Breast epithelium (tissue), 4 donors: ENCODE measurements around the gene CD93. TPM values are rescaled to one million over a fixed set of nuclear protein-coding genes. Genes with fewer than 3 reads are reported as not detected.

Experiments used
- DNase-seq, 2 donors: peaks; one replicate each; pipeline ENCODE4 v3.0.0-alpha.2; 2019; ENCODE audit warnings: low spot score in 2 of 2
- H3K27ac ChIP-seq, 2 donors: fragments of 200-600 bp; sonication (generic) in 1 of 2; one replicate each; pipeline ENCODE4 v1.5.1; 2016 to 2019; ENCODE audit warnings: mild to moderate bottlenecking in 1 of 2
- H3K27me3 ChIP-seq, 2 donors: fragments of 200-600 bp; sonication (generic) in 1 of 2; one replicate each; pipeline versions ENCODE4 v1.5.1 to v1.6.0; 2017 to 2019; ENCODE audit warnings: control low read depth in 1 of 2, mild to moderate bottlenecking in 1 of 2
- H3K36me3 ChIP-seq: fragments of 200-600 bp; one replicate; pipeline ENCODE4 v1.5.1; 2019
- H3K4me1 ChIP-seq, 2 donors: fragments of 200-600 bp; sonication (generic); one replicate each; pipeline ENCODE4 v1.5.1; 2016 to 2019; ENCODE audit warnings: control low read depth in 1 of 2
- H3K4me3 ChIP-seq, 3 donors: fragments of 200-600 bp; sonication (generic); 1 replicate in 2 of 3; 2 replicates in 1 of 3; pipeline ENCODE4 v1.5.1; 2016 to 2019; ENCODE audit warnings: mild to moderate bottlenecking in 3 of 3, moderate library complexity in 2 of 3
- H3K9me3 ChIP-seq, 2 donors: fragments of 200-600 bp; sonication (generic) in 1 of 2; one replicate each; pipeline ENCODE4 v1.5.1; 2016 to 2019; ENCODE audit warnings: control low read depth in 1 of 2
- CTCF ChIP-seq, 3 donors: fragments of 450-650 bp; IDR thresholded peaks; one replicate each; pipeline ENCODE4 v1.5.1; 2016 to 2017; ENCODE audit warnings: antibody characterized with exemption in 3 of 3, mild to moderate bottlenecking in 3 of 3, moderate library complexity in 3 of 3
- POLR2A ChIP-seq: fragments of 450-650 bp; IDR thresholded peaks from one replicate; pipeline ENCODE4 v1.6.1; 2016; ENCODE audit warnings: antibody characterized with exemption, mild to moderate bottlenecking, moderate library complexity
- POLR2AphosphoS5 ChIP-seq, 3 donors: sonication (generic); formaldehyde crosslinking; IDR thresholded peaks; one replicate each; pipeline ENCODE4 v1.6.1; 2017; ENCODE audit warnings: antibody characterized with exemption in 3 of 3
- intact Hi-C: fragments of 100-400 bp; cut with DNase I; formaldehyde crosslinking; loops from one replicate; pipeline ENCODE4 v1.15.1; 2023; ENCODE audit warnings: low total_unique reads
- total RNA-seq, 3 donors: library from RNA; depleted of rRNA; stranded (reverse); fragments of >200 nt; gene quantifications; one replicate each; pipeline ENCODE4 v1.1.0, GENCODE V29; 2016

Gene CD93
- total RNA-seq, 3 donors from 2014 or later: 19.2 to 64.9 (median 36.5) TPM

- no peaks in the 10 kb centered on the region for H3K36me3 ChIP-seq
- TF ChIP-seq POLR2A: no peak
- TF ChIP-seq CTCF (IDR thresholded peaks at IDR 0.05): no peak
- no peak for TF ChIP-seq POLR2AphosphoS5 (IDR thresholded peaks at IDR 0.05)
- no peak for DNase-seq
- H3K27me3 ChIP-seq: peaks cover 0 to 31% of the 10 kb centered on the region in 2 donors
- intact Hi-C loops: no loop called here
- H3K9me3 ChIP-seq: no peaks in the 10 kb centered on the region
- no peaks in the 10 kb centered on the region for H3K4me1 ChIP-seq
- H3K4me3 ChIP-seq: no peak overlapping the region
- H3K27ac ChIP-seq: no peak overlapping the region
Measured at GRCh38 chr20:23032056-23032749, 53.9 kb downstream of the CD93 start.

GRCh38 chr20:23031346-23031745 is 54.8 kb downstream of the CD93 start:
- intact Hi-C loops: no loop called here
- H3K36me3 ChIP-seq: no peaks in the 10 kb centered on the region
- H3K27me3 ChIP-seq: peaks cover 0 to 24% of the 10 kb centered on the region in 2 donors
- no peaks in the 10 kb centered on the region for H3K4me1 ChIP-seq
- TF ChIP-seq POLR2A: no peak
- TF ChIP-seq CTCF (IDR thresholded peaks at IDR 0.05): no peak
- TF ChIP-seq POLR2AphosphoS5 (IDR thresholded peaks at IDR 0.05): no peak
- no peak for DNase-seq
- no peak overlapping the region for H3K27ac ChIP-seq
- no peak overlapping the region for H3K4me3 ChIP-seq
- no peaks in the 10 kb centered on the region for H3K9me3 ChIP-seq

Other genes starting within 250 kb of the CD93 start
- not detected for gene SSTR4, start 51.0 kb downstream of the CD93 start, total RNA-seq
- gene THBD, start 36.7 kb downstream of the CD93 start, total RNA-seq: 10 to 100 TPM; 22.6 to 44.2 (median 28.2) TPM